CD4-positive, alpha-beta memory T cell (primary cell): ENCODE data around the gene CCDC13. TPM values are rescaled to one million over a fixed set of nuclear protein-coding genes. Genes with fewer than 3 reads are reported as not detected.

Experiments
- CTCF ChIA-PET: fragments of 350-600 bp; sonication (Branson Sonifier 250); formaldehyde crosslinking; loops from one replicate; lab custom pipeline; 2021; ENCODE audit warnings: inconsistent platforms; ENCODE audit not compliant: partially characterized antibody; lab: Charles Lee
- POLR2A ChIA-PET: fragments of 350-600 bp; sonication (Branson Sonifier 250); formaldehyde crosslinking; loops from one replicate; lab custom pipeline; 2021; ENCODE audit not compliant: partially characterized antibody; lab: Charles Lee
- DNase-seq, 5 donors: peaks; one replicate each; pipeline versions ENCODE4 v3.0.0 to v3.0.0-alpha.2; 2020 to 2022; ENCODE audit warnings: mixed read lengths in 1 of 5
- H3K27ac ChIP-seq: one replicate; pipeline ENCODE4 v1.7.0; 2013; ENCODE audit warnings: low read depth, low read length
- H3K27me3 ChIP-seq: 2 replicates; pipeline ENCODE4 v1.7.0; 2013; ENCODE audit warnings: mild to moderate bottlenecking, low read length, moderate library complexity; ENCODE audit not compliant: insufficient read depth
- H3K36me3 ChIP-seq: 2 replicates; pipeline ENCODE4 v1.7.0; 2013; ENCODE audit warnings: mild to moderate bottlenecking, low read length, moderate library complexity; ENCODE audit not compliant: insufficient read depth
- H3K4me1 ChIP-seq: 2 replicates; pipeline ENCODE4 v1.7.0; 2013; ENCODE audit warnings: mild to moderate bottlenecking, low read length, moderate library complexity; ENCODE audit not compliant: insufficient read depth
- H3K4me3 ChIP-seq, 2 donors: one replicate each; pipeline ENCODE4 v1.7.0; 2013; ENCODE audit warnings: low read length in 2 of 2, mild to moderate bottlenecking in 1 of 2
- H3K9me3 ChIP-seq, 2 donors: one replicate each; pipeline ENCODE4 v1.7.0; 2013; ENCODE audit warnings: low read length in 2 of 2, control low read depth in 1 of 2; ENCODE audit not compliant: control insufficient read depth in 1 of 2
- H3K27ac Mint-ChIP-seq, 7 donors: one replicate each; pipeline ENCODE4 v1.8.0; 2020 to 2021; ENCODE audit warnings: mixed read lengths in 7 of 7, mild to moderate bottlenecking in 6 of 7, inconsistent platforms in 3 of 7, moderate library complexity in 3 of 7
- H3K27me3 Mint-ChIP-seq, 2 donors: one replicate each; pipeline ENCODE4 v1.8.0; 2020 to 2021; ENCODE audit warnings: mixed read lengths in 2 of 2
- H3K36me3 Mint-ChIP-seq, 2 donors: one replicate each; pipeline ENCODE4 v1.8.0; 2020 to 2021; ENCODE audit warnings: mixed read lengths in 2 of 2, inconsistent platforms in 1 of 2, mild to moderate bottlenecking in 1 of 2
- H3K4me1 Mint-ChIP-seq, 4 donors: one replicate each; pipeline ENCODE4 v1.8.0; 2020 to 2021; ENCODE audit warnings: mixed read lengths in 4 of 4, mild to moderate bottlenecking in 1 of 4
- H3K4me3 Mint-ChIP-seq, 8 donors: one replicate each; pipeline ENCODE4 v1.8.0; 2020 to 2021; ENCODE audit warnings: mixed read lengths in 8 of 8, mild to moderate bottlenecking in 7 of 8, moderate library complexity in 6 of 8, inconsistent platforms in 3 of 8
- H3K9me3 Mint-ChIP-seq, 8 donors: one replicate each; pipeline ENCODE4 v1.8.0; 2020 to 2021; ENCODE audit warnings: mixed read lengths in 8 of 8, mild to moderate bottlenecking in 5 of 8, inconsistent platforms in 3 of 8, moderate library complexity in 1 of 8
- intact Hi-C: fragments of 100-400 bp; cut with micrococcal nuclease; formaldehyde crosslinking; loops from one replicate; pipeline ENCODE4 v1.15.1; 2023
- polyA plus RNA-seq, 2 donors: library from polyadenylated mRNA; unstranded; fragments of 300-500 nt; fragmentation: Illumina TruSeq; gene quantifications; one replicate each; pipeline ENCODE4 v1.2.3, GENCODE V29; 2021
- total RNA-seq, 2 experiments: library from RNA; stranded (reverse); gene quantifications; one replicate each; pipeline ENCODE4 v1.2.3, GENCODE V29; 2021

Gene CCDC13
- total RNA-seq = under 1 TPM; 0.72 to 0.96 TPM
- polyA plus RNA-seq = under 1 TPM; 0.15 to 0.25 TPM

- H3K4me3 Mint-ChIP-seq = peak within 1 kb of the TSS; percentile 82 to 95 (median 91)
- Histone ChIP-seq H3K27me3 (no peaks in the 10 kb centered on the region), H3K36me3 (no peaks in the 10 kb centered on the region), H3K9me3 (no peaks in the 10 kb centered on the region), H3K4me3 (peak within 1 kb of the TSS; percentile 31 to 73), H3K27ac (peak within 1 kb of the TSS; percentile 19), H3K4me1 (peaks cover 13% of the 10 kb centered on the region)
- no peaks in the 10 kb centered on the region for H3K27me3 Mint-ChIP-seq
- peak; percentile 78 to 86 (median 80) for DNase-seq
- H3K27ac Mint-ChIP-seq = peak within 1 kb of the TSS; percentile 83 to 98 (median 94)
- intact Hi-C loops = loop anchor here (1.0 to 2.0 kb wide), 2 partner anchors 31 to 108 kb away; partner anchors contain the start of gene HIGD1A
- CTCF ChIA-PET = no interaction called here
- POLR2A ChIA-PET = no interaction called here
- peaks cover 0 to 1% of the 10 kb centered on the region in 2 donors for H3K36me3 Mint-ChIP-seq
- peaks cover 5 to 16% (median 10%) of the 10 kb centered on the region in 4 donors for H3K4me1 Mint-ChIP-seq
- no peaks in the 10 kb centered on the region for H3K9me3 Mint-ChIP-seq
Measured at GRCh38 chr3:42772670-42773408, at the start of gene CCDC13. Gene CCDC13 (minus strand): TSS chr3:42773253. CDS start chr3:42758345, 14,908 bp downstream.

GRCh38 chr3:42822828-42823227 lies 49.8 kb upstream of the CCDC13 start:
- Mint-ChIP-seq H3K27ac (no peak overlapping the region), H3K36me3 (no peaks in the 10 kb centered on the region), H3K4me1 (no peaks in the 10 kb centered on the region), H3K27me3 (peaks cover 12 to 17% of the 10 kb centered on the region in 2 donors), H3K4me3 (no peak overlapping the region), H3K9me3 (no peaks in the 10 kb centered on the region)
- no peaks in the 10 kb centered on the region for H3K4me1 ChIP-seq
- no peak overlapping the region for H3K4me3 ChIP-seq
- H3K27me3 ChIP-seq = no peaks in the 10 kb centered on the region
- POLR2A ChIA-PET = no interaction called here
- CTCF ChIA-PET = no interaction called here
- intact Hi-C loops = no loop called here
- H3K36me3 ChIP-seq = no peaks in the 10 kb centered on the region
- H3K9me3 ChIP-seq = no peaks in the 10 kb centered on the region
- no peak overlapping the region for H3K27ac ChIP-seq
- no peak for DNase-seq

- H3K36me3 ChIP-seq = no peaks in the 10 kb centered on the region
- CTCF ChIA-PET = no interaction called here
- Mint-ChIP-seq H3K27me3 (peaks cover 4 to 5% of the 10 kb centered on the region in 2 donors), H3K9me3 (no peaks in the 10 kb centered on the region), H3K27ac (no peak overlapping the region), H3K4me1 (no peaks in the 10 kb centered on the region), H3K36me3 (no peaks in the 10 kb centered on the region), H3K4me3 (no peak overlapping the region)
- intact Hi-C loops = no loop called here
- no peak overlapping the region for H3K4me3 ChIP-seq
- H3K27me3 ChIP-seq = no peaks in the 10 kb centered on the region
- DNase-seq = no peak
- no peaks in the 10 kb centered on the region for H3K9me3 ChIP-seq
- no peaks in the 10 kb centered on the region for H3K4me1 ChIP-seq
- H3K27ac ChIP-seq = no peak overlapping the region
- POLR2A ChIA-PET = interaction anchor here (0.7 kb wide), 1 partner anchor 61 kb away, joined by 3 read pairs; no protein-coding TSS in a partner anchor
Measured at GRCh38 chr3:42820746-42821051, 47.6 kb upstream of the CCDC13 start.

GRCh38 chr3:42819351-42819965 lies 46.4 kb upstream of the CCDC13 start:
- POLR2A ChIA-PET = no interaction called here

GRCh38 chr3:42815826-42816225 lies 42.8 kb upstream of the CCDC13 start:
- Mint-ChIP-seq H3K27ac (no peak overlapping the region), H3K36me3 (no peaks in the 10 kb centered on the region), H3K9me3 (no peaks in the 10 kb centered on the region), H3K4me1 (no peaks in the 10 kb centered on the region), H3K4me3 (no peak overlapping the region), H3K27me3 (peaks cover 0 to 4% of the 10 kb centered on the region in 2 donors)
- no peaks in the 10 kb centered on the region for H3K4me1 ChIP-seq
- no peak overlapping the region for H3K27ac ChIP-seq
- H3K9me3 ChIP-seq = no peaks in the 10 kb centered on the region
- no peaks in the 10 kb centered on the region for H3K36me3 ChIP-seq
- DNase-seq = no peak
- ChIA-PET CTCF (interaction anchor here (1.1 kb wide), 1 partner anchor 12 kb away, joined by 3 read pairs; no protein-coding TSS in a partner anchor), POLR2A (no interaction called here)
- no peak overlapping the region for H3K4me3 ChIP-seq
- intact Hi-C loops = no loop called here
- no peaks in the 10 kb centered on the region for H3K27me3 ChIP-seq

More at GRCh38 chr3:42819351-42819965, 46.4 kb upstream of the CCDC13 start:
- H3K4me3 Mint-ChIP-seq = no peak overlapping the region
- Histone ChIP-seq H3K4me3 (no peak overlapping the region), H3K27ac (no peak overlapping the region), H3K4me1 (no peaks in the 10 kb centered on the region), H3K9me3 (no peaks in the 10 kb centered on the region), H3K36me3 (no peaks in the 10 kb centered on the region), H3K27me3 (no peaks in the 10 kb centered on the region)
- intact Hi-C loops = no loop called here
- peak overlapping the region in 1 of 7 donors; percentile 59 for H3K27ac Mint-ChIP-seq
- no peaks in the 10 kb centered on the region for H3K36me3 Mint-ChIP-seq
- H3K9me3 Mint-ChIP-seq = no peaks in the 10 kb centered on the region
- CTCF ChIA-PET = interaction anchor here (0.9 kb wide), 1 partner anchor 16 kb away, joined by 3 read pairs; no protein-coding TSS in a partner anchor
- no peaks in the 10 kb centered on the region for H3K4me1 Mint-ChIP-seq
- peaks cover 1 to 9% of the 10 kb centered on the region in 2 donors for H3K27me3 Mint-ChIP-seq
- DNase-seq = no peak

GRCh38 chr3:42814914-42815507 lies 42.0 kb upstream of the CCDC13 start:
- POLR2A ChIA-PET = no interaction called here
- CTCF ChIA-PET = interaction anchor here (1.1 to 1.3 kb wide), 2 partner anchors 12 to 35 kb away, joined by 3 to 4 read pairs; no protein-coding TSS in a partner anchor
- H3K27ac Mint-ChIP-seq = no peak overlapping the region

GRCh38 chr3:42814246-42814645 lies 41.2 kb upstream of the CCDC13 start:
- intact Hi-C loops = no loop called here
- ChIA-PET CTCF (interaction anchor here (1.3 kb wide), 1 partner anchor 34 kb away, joined by 4 read pairs; no protein-coding TSS in a partner anchor), POLR2A (no interaction called here)
- no peaks in the 10 kb centered on the region for H3K36me3 Mint-ChIP-seq
- Histone ChIP-seq H3K36me3 (no peaks in the 10 kb centered on the region), H3K27ac (no peak overlapping the region), H3K9me3 (no peaks in the 10 kb centered on the region), H3K4me1 (no peaks in the 10 kb centered on the region), H3K4me3 (no peak overlapping the region), H3K27me3 (no peaks in the 10 kb centered on the region)
- H3K27ac Mint-ChIP-seq = no peak overlapping the region
- H3K4me1 Mint-ChIP-seq = no peaks in the 10 kb centered on the region
- H3K4me3 Mint-ChIP-seq = no peak overlapping the region
- no peaks in the 10 kb centered on the region for H3K9me3 Mint-ChIP-seq
- peaks cover 0 to 6% of the 10 kb centered on the region in 2 donors for H3K27me3 Mint-ChIP-seq
- DNase-seq = no peak

More at GRCh38 chr3:42814914-42815507, 42.0 kb upstream of the CCDC13 start:
- Histone ChIP-seq H3K4me1 (no peaks in the 10 kb centered on the region), H3K4me3 (no peak overlapping the region), H3K27ac (no peak overlapping the region), H3K27me3 (no peaks in the 10 kb centered on the region), H3K9me3 (no peaks in the 10 kb centered on the region), H3K36me3 (no peaks in the 10 kb centered on the region)
- H3K9me3 Mint-ChIP-seq = no peaks in the 10 kb centered on the region
- no peak overlapping the region for H3K4me3 Mint-ChIP-seq
- intact Hi-C loops = no loop called here
- no peak for DNase-seq
- no peaks in the 10 kb centered on the region for H3K36me3 Mint-ChIP-seq
- H3K27me3 Mint-ChIP-seq = peaks cover 0 to 4% of the 10 kb centered on the region in 2 donors
- no peaks in the 10 kb centered on the region for H3K4me1 Mint-ChIP-seq
